DOHH2 (cell line): ENCODE results near the gene ZNHIT1.

ENCODE experiments used
- H3F3A ChIP-seq: fragments of 200-600 bp; sonication (generic), shearing (Covaris generic); 2 replicates; pipeline ENCODE4 v1.6.0; 2016; ENCODE audit warnings: antibody characterized with exemption, mild to moderate bottlenecking; ENCODE audit not compliant: control insufficient read depth, insufficient read depth
- H3K27ac ChIP-seq: fragments of 200-600 bp; sonication (generic); 2 replicates; pipeline ENCODE4 v1.5.1; 2014; ENCODE audit warnings: low read depth, mild to moderate bottlenecking, low read length, moderate library complexity
- H3K27me3 ChIP-seq: fragments of 200-600 bp; sonication (generic); 2 replicates; pipeline ENCODE4 v1.6.1; 2014; ENCODE audit warnings: mild to moderate bottlenecking, low read length, mixed read lengths; ENCODE audit not compliant: control insufficient read depth
- H3K36me3 ChIP-seq: fragments of 200-600 bp; sonication (generic); 2 replicates; pipeline ENCODE4 v1.6.1; 2014; ENCODE audit warnings: mild to moderate bottlenecking, low read length, moderate library complexity, mixed read lengths; ENCODE audit not compliant: control insufficient read depth
- H3K4me1 ChIP-seq: fragments of 200-600 bp; sonication (generic); 2 replicates; pipeline ENCODE4 v1.6.1; 2014; ENCODE audit warnings: mild to moderate bottlenecking, low read length, mixed read lengths; ENCODE audit not compliant: control insufficient read depth
- H3K4me2 ChIP-seq: fragments of 200-600 bp; sonication (generic); 2 replicates; pipeline ENCODE4 v1.6.0; 2014; ENCODE audit warnings: mild to moderate bottlenecking, low read length, moderate library complexity
- H3K4me3 ChIP-seq: fragments of 200-600 bp; sonication (generic); 2 replicates; pipeline ENCODE4 v1.5.1; 2014; ENCODE audit warnings: mild to moderate bottlenecking, low read length, mixed read lengths
- H3K79me2 ChIP-seq: fragments of 200-600 bp; sonication (generic); 2 replicates; pipeline ENCODE4 v1.6.1; 2014; ENCODE audit warnings: mild to moderate bottlenecking, low read length, mixed read lengths; ENCODE audit not compliant: control insufficient read depth
- H3K9me2 ChIP-seq: fragments of 200-600 bp; sonication (generic); replicated peaks from 2 replicates; pipeline ENCODE4 v1.6.1; 2014; ENCODE audit warnings: mild to moderate bottlenecking, low read length, mixed read lengths; ENCODE audit not compliant: control insufficient read depth
- H3K9me3 ChIP-seq: fragments of 200-600 bp; sonication (generic); 2 replicates; pipeline ENCODE4 v1.6.1; 2014; ENCODE audit warnings: antibody characterized with exemption, low read length, mixed read lengths; ENCODE audit not compliant: control insufficient read depth, insufficient read depth
- H4K20me1 ChIP-seq: fragments of 200-600 bp; sonication (generic); 2 replicates; pipeline ENCODE4 v1.6.0; 2014; ENCODE audit warnings: low read depth, mild to moderate bottlenecking, antibody characterized with exemption, low read length, moderate library complexity; ENCODE audit not compliant: control insufficient read depth, insufficient read depth
- EZH2phosphoT487 ChIP-seq: fragments of 200-600 bp; sonication (generic); IDR thresholded peaks from 2 replicates; pipeline ENCODE4 v1.6.1; 2017; ENCODE audit warnings: borderline replicate concordance, mild to moderate bottlenecking, antibody characterized with exemption, low read length, moderate library complexity, mixed read lengths
- TF ChIP-seq, protein P1 (sequence below): fragments of 200-600 bp; sonication (generic); IDR thresholded peaks from one replicate; pipeline ENCODE4 v1.5.1; 2014; ENCODE audit warnings: antibody characterized with exemption, mild to moderate bottlenecking, low read depth, low read length; ENCODE audit not compliant: poor library complexity, severe bottlenecking

Gene ZNHIT1

DNA sequence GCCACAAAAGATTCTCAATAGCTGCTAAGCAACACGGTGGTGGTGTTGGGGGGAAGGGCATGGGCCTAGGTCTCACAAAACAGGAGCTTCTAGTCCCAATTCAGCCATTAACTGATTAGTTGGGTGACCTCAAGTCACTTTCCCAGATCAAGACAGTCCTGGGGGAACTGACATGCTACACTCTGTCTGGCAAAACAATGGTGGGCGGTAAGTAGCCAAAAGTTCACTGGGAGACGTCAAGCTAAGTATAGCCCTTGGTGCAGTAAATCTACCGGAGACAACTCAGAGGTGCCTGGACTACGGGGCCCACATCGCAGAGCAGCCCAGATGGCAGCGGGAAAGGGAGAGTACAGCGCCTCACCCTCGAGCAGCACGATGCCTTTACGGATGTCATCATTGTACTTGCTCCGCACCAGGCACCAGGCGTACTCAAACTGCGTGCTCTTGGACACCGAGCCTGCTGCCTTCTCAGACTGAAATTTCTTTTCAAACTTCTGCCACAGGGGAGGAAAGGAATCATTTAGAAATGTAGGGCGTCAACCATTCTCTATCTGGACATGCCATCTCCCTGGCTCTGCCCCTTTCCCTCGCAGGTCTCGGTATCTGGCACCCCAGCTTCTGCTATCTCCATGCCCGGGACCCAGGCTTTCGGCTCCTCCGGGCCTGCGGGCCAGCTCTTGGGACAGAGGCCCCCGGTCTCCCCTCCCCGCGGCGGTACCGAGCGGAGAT lies 25.8 kb downstream of the ZNHIT1 start:
- Histone ChIP-seq H3K27ac (peak overlapping the region; percentile 61), H3K79me2 (peaks cover 70% of the 10 kb centered on the region), H3K4me1 (peaks cover 20% of the 10 kb centered on the region)

DNA sequence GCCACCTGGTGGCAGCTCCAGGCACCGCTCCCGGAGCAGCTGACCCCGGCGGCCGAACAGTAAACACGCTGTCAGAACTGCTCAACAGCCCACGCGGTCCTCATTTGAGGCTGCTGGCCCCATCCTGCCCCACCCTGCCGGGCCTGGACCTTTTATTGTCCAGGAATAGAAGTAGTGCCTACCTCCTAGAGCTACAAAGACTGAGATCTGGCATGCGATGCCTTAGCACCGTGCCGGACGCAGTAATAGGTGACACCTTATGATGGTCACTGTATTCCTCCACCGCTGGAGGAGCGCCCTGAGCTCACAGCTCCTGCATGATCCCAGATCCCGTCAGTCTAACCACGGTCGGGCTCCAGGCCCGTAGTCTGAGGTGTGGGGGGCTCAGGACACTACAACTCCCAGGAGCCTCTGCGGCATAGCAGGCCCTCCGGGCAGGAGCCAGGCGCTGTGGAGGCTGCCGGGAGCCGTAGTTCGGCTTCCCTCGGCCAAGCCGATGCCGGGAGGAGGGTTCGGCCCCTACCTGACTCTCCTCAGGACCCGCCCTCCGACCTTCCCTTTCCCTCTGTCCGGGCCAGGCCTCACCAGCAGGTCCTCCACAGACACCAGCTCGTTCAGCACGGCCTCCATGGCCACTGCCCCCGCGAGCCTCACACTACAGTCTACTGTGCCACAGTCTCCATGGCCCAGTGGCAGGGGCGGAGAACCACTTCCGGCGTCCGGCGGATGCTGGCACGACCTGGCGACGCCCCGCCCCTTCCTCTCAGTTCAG lies 26.6 kb downstream of the ZNHIT1 start, which contains the start of gene FIS1:
TSS of gene FIS1 (minus strand) at position 707 of the 772 bp plus-strand sequence. CDS start at position 630, 77 bp downstream.
- peak within 1 kb of the TSS; percentile 90 for H3K4me3 ChIP-seq
- no peak for TF ChIP-seq EZH2phosphoT487
- TF ChIP-seq, protein P1, sequence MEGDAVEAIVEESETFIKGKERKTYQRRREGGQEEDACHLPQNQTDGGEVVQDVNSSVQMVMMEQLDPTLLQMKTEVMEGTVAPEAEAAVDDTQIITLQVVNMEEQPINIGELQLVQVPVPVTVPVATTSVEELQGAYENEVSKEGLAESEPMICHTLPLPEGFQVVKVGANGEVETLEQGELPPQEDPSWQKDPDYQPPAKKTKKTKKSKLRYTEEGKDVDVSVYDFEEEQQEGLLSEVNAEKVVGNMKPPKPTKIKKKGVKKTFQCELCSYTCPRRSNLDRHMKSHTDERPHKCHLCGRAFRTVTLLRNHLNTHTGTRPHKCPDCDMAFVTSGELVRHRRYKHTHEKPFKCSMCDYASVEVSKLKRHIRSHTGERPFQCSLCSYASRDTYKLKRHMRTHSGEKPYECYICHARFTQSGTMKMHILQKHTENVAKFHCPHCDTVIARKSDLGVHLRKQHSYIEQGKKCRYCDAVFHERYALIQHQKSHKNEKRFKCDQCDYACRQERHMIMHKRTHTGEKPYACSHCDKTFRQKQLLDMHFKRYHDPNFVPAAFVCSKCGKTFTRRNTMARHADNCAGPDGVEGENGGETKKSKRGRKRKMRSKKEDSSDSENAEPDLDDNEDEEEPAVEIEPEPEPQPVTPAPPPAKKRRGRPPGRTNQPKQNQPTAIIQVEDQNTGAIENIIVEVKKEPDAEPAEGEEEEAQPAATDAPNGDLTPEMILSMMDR, result peak; percentile 98
- H3K9me2 ChIP-seq, result no peaks in the 10 kb centered on the region
- peaks cover 57% of the 10 kb centered on the region for H3K36me3 ChIP-seq
- peak within 1 kb of the TSS; percentile 61 for H3K27ac ChIP-seq
- peaks cover 11% of the 10 kb centered on the region for H3F3A ChIP-seq
- H3K79me2 ChIP-seq, result peaks cover 78% of the 10 kb centered on the region
- no peaks in the 10 kb centered on the region for H3K9me3 ChIP-seq
- peak within 1 kb of the TSS; percentile 98 for H3K4me2 ChIP-seq
- peaks cover 20% of the 10 kb centered on the region for H3K4me1 ChIP-seq
- no peaks in the 10 kb centered on the region for H3K27me3 ChIP-seq
- peaks cover 7% of the 10 kb centered on the region; the same call in 1 of the 2 replicates for H4K20me1 ChIP-seq

More for the DNA sequence above, 25.8 kb downstream of the ZNHIT1 start:
- H3K36me3 ChIP-seq, result peaks cover 54% of the 10 kb centered on the region
- H3K4me3 ChIP-seq, result peak overlapping the region; percentile 90
- no peaks in the 10 kb centered on the region for H3K9me2 ChIP-seq
- peaks cover 7% of the 10 kb centered on the region; the same call in 1 of the 2 replicates for H4K20me1 ChIP-seq
- H3K9me3 ChIP-seq, result no peaks in the 10 kb centered on the region
- H3F3A ChIP-seq, result peaks cover 11% of the 10 kb centered on the region
- no peak for TF ChIP-seq EZH2phosphoT487
- TF ChIP-seq, protein P1, result no peak
- peak overlapping the region; percentile 98 for H3K4me2 ChIP-seq
- no peaks in the 10 kb centered on the region for H3K27me3 ChIP-seq

DNA sequence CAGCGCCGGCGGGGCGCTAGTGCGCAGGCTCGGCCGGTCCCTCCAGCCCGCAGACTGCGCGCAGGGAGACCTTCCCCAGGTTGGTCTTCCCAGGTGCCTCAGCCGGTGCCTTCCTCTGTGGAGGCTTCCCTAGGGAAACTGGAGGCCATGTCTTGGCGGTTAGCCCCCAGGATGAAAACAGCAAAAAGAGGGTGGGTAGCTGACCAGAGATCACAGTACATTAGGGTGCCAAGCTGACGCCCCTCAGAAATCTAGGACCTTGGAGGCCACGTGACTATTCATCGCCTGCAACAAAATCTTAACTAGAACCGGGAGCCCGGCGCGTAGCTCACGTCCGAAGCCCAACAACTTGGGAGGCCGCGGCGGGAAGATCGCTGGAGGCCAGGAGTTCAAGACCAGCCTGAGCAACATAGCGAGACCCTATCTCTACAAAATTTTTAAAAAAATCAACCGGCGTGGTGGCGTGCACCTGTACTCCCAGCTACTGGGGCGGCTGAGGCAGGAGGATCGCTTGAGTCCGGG lies 27.2 kb downstream of the ZNHIT1 start:
- no peak for TF ChIP-seq EZH2phosphoT487
- TF ChIP-seq, protein P1, result no peak
- Histone ChIP-seq H3K9me2 (no peaks in the 10 kb centered on the region), H3F3A (peaks cover 11% of the 10 kb centered on the region), H3K4me2 (peak overlapping the region; percentile 98), H3K4me3 (peak overlapping the region; percentile 90), H3K79me2 (peaks cover 84% of the 10 kb centered on the region), H3K36me3 (peaks cover 56% of the 10 kb centered on the region), H3K27ac (0 out of 2 replicates have a peak overlapping the region, but pooled peaks have one; percentile 61), H3K9me3 (no peaks in the 10 kb centered on the region), H3K27me3 (no peaks in the 10 kb centered on the region), H3K4me1 (peaks cover 24% of the 10 kb centered on the region), H4K20me1 (peaks cover 7% of the 10 kb centered on the region; the same call in 1 of the 2 replicates)
